ENCODE data around the gene SMC4.
A peak's percentile ranks its signal among the peaks of the same experiment; 100 is the strongest.
"Not testable (repeated sequence)": the region's sequence is repeated elsewhere in the genome, so short reads cannot be mapped to it uniquely, and the experiment has no call there.

The SMC4 gene

DNA sequence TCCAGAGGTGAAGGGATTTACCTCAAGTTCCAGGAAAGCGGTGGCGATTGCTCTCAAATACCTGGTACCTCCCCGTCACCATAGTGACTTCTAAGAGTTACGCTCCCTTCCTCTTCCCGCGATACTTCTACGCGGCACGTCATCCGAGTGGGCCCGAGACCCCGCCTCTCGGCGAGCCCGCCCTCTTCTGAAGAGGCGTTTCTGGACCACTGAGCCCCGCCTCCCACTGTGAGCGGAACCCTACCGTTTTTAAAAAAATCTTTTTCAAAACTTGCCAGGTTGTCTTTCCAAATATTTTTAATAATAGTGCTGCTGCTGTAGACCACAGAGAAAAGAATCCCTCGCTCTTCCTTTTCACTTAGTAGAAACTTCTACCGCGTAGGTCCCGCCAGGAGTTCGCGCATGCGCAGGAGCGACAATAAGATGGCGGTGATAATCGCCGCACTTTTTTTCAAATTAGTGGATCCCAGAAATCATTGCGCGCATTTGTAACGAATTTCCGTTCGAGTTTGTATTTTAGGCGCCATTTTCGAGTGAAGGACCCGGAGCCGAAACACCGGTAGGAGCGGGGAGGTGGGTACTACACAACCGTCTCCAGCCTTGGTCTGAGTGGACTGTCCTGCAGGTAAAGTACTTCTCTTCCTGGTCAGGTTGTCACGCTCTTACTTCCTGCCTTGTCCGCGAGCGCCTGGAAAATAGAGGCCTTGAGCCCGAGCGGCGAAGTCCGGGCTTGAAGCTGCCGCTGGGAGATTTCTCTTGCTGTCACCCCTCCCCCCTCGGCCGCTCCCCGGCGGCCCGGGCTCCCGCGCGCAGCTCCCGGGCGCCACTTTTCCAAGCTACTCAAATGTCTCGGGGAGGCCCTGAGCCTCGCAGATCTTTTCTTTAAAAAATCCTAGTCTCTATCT lies at the start of gene SMC4, which contains the start of gene IFT80:
TSS of gene SMC4 (plus strand) at position 526 of the 905 bp plus-strand sequence. CDS start 1,177 bp downstream, outside the sequence.
TSS of gene IFT80 (minus strand) at position 101 of the 905 bp plus-strand sequence. CDS start 14,625 bp downstream, outside the sequence.
- peak; percentile 89 to 90 for DNase-seq (ENCODE audit: low read depth in 2 of 2)

- no peak for DNase-seq (ENCODE audit: low read depth in 2 of 2)
Measured at GRCh38 chr3:160355826-160356225, 43.6 kb upstream of the SMC4 start.

DNA sequence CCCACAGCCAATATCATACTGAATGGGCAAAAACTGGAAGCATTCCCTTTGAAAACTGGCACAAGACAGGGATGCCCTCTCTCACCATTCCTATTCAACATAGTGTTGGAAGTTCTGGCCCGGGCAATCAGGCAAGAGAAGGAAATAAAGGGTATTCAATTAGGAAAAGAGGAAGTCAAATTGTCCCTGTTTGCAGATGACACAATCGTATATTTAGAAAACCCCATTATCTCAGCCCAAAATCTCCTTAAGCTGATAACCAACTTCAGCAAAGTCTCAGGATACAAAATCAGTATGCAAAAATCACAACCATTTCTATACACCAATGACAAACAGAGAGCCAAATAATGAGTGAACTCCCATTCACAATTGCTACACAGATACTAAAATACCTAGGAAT lies 36.6 kb upstream of the SMC4 start:
- DNase-seq (ENCODE audit: low read depth in 2 of 2): not testable (repeated sequence)

- DNase-seq (ENCODE audit: low read depth in 2 of 2): no peak
Measured at GRCh38 chr3:160365869-160366522, 33.5 kb upstream of the SMC4 start.

DNA sequence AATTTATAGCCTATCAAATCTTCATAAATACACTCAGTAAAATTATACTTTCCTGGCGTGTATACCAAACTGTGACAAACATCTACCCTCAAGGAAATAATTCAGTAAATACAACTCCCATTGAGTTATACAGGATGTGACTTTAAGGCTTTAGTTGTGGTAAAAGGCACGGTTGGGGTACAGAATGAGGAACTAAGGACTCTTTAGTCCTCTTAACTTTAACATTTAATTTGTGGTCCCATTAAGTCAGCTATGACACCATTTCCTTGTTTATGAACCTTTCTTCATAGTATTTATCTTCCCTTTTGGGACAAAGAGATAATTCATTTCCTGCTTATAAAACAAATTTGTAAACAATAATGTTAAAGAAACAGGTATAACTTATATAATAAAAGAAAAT lies 30.6 kb upstream of the SMC4 start:
- no peak for DNase-seq (ENCODE audit: low read depth in 2 of 2)

DNA sequence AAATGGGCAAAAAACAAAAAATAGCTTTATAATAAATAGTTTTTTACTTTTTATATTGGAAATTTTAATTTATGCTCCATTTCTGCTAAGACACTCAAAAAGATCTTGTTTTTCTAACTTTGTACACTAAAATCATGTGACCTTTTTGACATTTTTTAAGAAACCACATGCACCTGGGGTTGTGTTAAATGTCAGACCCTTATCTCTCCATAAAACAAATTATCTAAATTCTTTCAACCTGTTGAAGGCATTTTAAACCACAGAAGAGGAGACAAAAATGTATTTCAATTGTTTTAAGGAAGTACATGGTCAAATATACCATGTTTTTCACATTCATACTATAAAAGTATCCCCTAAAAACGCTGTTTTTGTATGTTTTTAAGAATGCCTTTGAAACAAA lies 29.7 kb upstream of the SMC4 start:
- no peak for DNase-seq (ENCODE audit: low read depth in 2 of 2)

DNA sequence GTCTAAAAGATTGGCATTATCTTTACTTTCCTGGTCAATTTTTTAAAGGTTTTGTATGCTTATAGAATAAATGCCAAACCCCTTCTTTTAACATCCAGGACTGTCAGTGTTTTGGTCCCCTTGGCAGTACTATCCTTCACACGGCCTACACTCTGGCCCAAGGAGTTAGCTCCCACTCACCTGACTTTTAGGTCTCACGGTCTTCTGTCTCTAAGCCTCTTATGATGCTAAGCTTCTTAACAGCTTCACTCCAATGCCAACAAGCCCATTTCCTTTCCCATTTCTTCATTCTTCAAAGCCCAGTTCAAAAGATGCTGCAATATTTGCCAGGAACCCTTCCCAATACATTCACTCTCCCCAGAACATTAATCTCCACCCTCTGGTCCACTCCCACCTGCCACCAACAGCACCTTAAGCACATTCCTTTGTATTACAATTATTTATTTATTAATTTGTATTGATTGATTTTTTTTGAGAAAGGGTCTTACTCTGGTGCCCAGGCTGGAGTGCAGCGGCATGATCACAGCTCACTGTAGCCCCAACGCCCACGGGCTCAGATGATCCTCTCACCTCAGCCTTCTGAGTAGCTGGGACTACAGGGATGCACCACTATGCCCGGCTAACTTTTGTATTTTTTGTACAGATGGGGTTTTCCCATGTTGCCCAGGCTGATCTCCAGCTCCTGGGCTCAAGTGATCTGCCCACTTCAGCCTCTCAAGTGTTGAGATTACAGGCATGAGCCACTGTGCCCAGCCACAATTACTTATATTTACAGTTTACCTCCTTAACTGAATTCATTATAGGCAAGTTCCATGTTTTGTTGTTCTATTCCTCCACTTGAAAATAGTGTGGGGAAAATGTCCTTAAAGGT lies 28.2 kb upstream of the SMC4 start:
- no peak for DNase-seq (ENCODE audit: low read depth in 2 of 2)

- no peak for DNase-seq (ENCODE audit: low read depth in 2 of 2)
Measured at GRCh38 chr3:160372780-160373179, 26.7 kb upstream of the SMC4 start.

- DNase-seq (ENCODE audit: low read depth in 2 of 2): no peak
Measured at GRCh38 chr3:160373655-160374054, 25.8 kb upstream of the SMC4 start.

DNA sequence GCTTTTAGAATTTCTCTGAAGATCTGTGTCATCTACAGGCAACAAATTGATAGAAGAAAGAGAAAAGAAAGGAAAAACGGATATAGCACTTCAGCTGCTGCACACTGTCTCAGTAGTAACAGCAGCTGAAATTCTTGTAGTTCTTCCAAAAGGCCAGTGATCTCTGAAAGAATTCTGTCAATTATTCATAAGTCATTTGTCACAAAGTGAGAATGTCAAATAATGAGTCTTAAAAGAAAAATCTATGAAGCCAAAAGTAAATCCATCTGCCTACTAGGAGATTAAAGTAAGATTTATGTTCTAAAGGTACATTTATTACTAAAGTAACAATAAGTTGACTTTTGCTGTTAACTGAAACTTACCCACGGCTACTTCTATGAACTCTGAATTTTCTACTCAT lies 25.0 kb upstream of the SMC4 start:
- no peak for DNase-seq (ENCODE audit: low read depth in 2 of 2)

GRCh38 chr3:160374925-160375324 lies 24.5 kb upstream of the SMC4 start:
- no peak for DNase-seq (ENCODE audit: low read depth in 2 of 2)

DNA sequence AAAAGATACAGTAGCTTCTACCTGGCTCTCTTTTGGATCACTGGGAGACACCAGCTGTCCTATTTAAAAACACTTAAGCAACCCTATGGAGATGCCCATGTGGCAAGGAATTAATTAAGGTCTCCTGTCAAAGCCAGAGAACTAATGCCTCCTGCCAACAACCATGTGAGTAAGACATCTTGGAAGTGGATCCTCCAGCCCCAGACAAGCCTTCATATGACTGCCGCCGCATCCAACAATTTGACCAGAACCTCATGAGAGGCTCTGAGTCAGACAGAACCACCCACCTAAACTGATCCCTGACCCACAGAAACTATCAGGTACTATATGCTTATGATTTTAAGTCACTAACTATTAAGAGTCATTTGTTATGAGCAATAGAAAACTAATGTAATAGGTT lies 22.8 kb upstream of the SMC4 start:
- DNase-seq (ENCODE audit: low read depth in 2 of 2): no peak

DNA sequence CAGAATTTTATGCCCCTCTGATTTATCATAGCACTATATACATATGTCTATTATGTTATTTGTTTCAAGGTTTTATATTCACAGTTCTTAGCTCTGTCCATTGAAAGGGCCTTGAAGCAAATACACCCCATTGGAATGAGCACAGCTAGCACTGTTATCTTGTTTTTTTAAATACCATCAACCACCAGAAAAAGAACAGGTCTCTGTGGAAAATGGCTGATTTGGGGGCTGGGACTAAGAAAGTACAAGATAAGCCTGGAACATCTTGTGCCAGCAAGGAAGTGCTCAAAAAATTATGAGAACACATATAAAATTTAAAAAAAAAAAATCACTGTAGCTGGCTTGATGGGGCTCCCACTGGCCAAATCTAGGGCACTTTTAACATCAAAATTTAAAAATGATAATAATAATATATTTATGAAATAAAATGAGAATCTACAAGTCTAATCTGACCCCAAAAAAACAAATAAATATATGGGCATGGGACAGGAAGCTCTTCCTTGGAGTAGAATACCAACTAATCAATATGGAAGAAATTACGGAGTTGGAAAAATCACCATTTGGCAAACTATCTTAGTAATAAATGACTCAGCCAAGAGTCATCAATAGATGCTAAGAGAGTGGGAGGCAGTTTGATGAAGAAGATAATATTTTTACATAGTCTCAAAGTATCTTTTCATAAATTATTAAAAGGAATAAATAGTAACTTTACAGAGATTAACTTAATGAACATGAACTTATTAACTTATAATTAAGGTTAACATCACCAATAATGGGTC lies 20.9 kb upstream of the SMC4 start:
- no peak for DNase-seq (ENCODE audit: low read depth in 2 of 2)

GRCh38 chr3:160379628-160380214 lies 19.7 kb upstream of the SMC4 start:
- DNase-seq (ENCODE audit: low read depth in 2 of 2): no peak

DNA sequence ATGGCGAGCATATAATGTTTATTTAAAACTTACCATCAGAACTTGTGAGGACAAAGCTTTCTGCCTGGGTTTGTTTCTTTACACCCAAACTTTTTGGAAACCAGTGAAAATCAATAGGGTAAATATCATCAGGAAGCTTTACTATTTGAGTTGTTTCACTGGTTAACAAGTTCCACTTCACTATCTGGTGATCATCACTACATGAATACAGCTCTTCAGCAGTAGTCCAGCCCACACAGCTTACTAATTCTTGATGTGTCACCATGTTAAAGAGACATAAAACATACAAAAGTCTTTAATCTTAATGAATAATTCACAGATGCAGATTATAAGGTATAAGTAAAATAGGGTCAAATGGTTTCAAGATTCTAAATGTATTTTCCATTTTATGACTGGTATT lies 18.0 kb upstream of the SMC4 start:
- DNase-seq (ENCODE audit: low read depth in 2 of 2): no peak

- no peak for DNase-seq (ENCODE audit: low read depth in 2 of 2)
Measured at GRCh38 chr3:160384639-160385318, 14.7 kb upstream of the SMC4 start.

DNA sequence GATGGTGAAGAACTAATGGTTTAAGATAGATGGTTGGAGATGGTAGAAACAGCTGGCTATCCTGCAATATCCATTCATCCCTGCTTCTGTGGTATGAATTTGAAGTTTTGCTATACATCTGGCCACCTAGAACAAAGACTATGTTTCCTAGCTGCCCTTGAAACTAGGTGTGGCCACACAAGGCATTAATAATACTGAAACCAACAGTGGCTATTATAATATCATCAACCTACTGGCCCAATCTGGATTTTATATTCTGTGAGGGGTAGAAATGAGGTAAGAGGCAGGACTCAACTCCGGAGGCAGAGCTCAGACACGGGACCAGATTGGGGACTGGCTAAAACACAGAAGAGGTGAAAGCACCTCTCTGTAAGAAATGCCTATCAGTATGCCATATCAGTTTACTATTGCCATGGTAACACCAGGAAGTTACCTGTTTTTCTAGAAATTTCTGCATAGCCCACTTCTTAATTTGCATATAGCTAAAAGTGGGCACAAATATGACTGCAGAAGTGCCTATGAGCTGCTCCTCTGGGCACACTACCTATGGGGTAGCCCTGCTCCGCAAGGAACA lies 8.8 kb upstream of the SMC4 start:
- DNase-seq (ENCODE audit: low read depth in 2 of 2): no peak

DNA sequence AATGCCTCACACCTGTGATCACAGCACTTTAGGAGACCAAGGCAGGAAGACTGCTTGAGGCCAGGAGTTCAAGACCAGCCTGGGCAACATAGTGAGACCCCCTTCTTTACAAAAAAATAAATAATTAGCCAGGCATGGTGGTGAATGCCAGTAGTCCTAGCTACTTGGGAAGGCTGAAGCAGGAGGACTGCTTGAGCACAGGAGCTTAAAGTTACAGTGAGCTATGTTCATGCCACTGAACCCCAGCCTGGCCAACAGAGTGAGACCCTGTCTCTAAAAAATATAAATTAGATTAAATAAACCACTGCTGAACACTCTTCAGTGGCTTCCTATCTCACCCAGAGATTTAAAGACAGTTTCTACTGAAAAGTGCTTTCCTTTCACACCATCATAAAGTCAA lies 6.7 kb upstream of the SMC4 start:
- no peak for DNase-seq (ENCODE audit: low read depth in 2 of 2)

DNA sequence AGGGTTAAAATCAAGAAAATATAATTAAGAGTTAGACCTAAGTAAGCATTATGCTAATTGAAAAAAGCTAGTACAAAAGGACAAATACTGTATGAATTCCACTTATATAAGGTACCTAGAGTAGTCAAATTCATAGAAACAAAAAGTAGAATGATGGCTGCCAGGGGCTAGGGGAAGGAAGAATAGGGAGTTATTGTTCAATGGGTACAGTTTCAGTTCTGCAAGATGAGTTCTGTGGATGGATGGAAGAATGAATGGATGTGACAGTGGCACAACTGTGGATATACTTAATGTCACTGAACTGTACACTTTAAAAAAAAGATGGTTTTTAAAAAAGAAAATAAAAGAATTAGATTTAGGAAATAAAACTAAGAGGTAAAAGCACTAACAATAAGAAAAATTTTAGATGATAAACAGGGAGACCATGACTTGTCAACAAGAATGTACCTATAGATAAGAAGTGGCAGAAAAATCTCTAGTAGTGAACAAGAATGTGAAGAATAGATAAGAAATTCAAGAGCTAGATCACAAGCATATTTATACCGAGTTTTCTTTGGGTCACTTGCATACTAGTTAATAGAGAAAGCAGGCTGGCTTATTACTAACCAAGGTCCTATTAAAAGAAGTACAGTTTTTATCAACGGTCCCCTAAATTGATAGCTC lies 6.0 kb upstream of the SMC4 start:
- no peak for DNase-seq (ENCODE audit: low read depth in 2 of 2)
